ENCODE results near the gene TSR3. TPM values are rescaled to one million over a fixed set of nuclear protein-coding genes. Genes with fewer than 3 reads are reported as not detected.

The TSR3 gene
- total RNA-seq, 1 experiment from 2014 or later = 58.8 TPM

DNA sequence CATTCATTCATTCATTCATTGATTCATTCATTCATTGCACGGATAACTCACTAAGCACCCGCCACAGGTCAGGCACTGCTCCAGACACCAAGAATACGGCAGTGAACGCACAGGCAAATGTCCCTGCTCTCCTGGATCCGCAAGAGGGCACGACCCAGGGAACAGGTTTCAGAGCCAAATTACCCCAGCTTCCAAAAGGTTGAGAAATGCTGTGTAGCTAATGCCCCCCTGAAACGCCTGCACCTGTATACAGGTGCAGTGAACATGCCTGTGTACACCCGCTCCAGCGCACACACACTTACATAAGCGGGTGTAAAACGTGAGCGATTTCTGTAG, 51.8 kb downstream of the TSR3 start:
- Histone ChIP-seq H2AFZ (ENCODE audit: low read length) (no peak overlapping the region), H3K23ac (ENCODE audit: insufficient read length, low read depth, low read length) (no peak overlapping the region), H3K4me1 (ENCODE audit: insufficient read depth, low read length) (no peaks in the 10 kb centered on the region; the same call in 1 of the 2 replicates), H2BK20ac (ENCODE audit: low read depth, low read length, poor library complexity, severe bottlenecking) (no peak overlapping the region), H4K20me1 (ENCODE audit: control insufficient read depth, insufficient read depth, insufficient read length) (no peaks in the 10 kb centered on the region), H3K18ac (ENCODE audit: insufficient read length, low read depth, low read length) (no peak overlapping the region), H3T11ph (ENCODE audit: low read length) (no peak overlapping the region), H2BK15ac (ENCODE audit: low read depth, low read length) (no peak overlapping the region), H4K5ac (ENCODE audit: insufficient read length, low read depth, low read length) (no peak overlapping the region), H4K91ac (ENCODE audit: insufficient read length, low read depth, low read length) (no peak overlapping the region), H3K14ac (ENCODE audit: insufficient read depth, low read length) (no peak overlapping the region), H2BK5ac (ENCODE audit: insufficient read length, low read length) (no peak overlapping the region), H3K79me1 (ENCODE audit: insufficient read depth, low read depth, low read length, poor library complexity, severe bottlenecking) (no peaks in the 10 kb centered on the region), H3K9ac (ENCODE audit: extremely low read depth, insufficient read length, low read length) (no peak overlapping the region), H2BK12ac (ENCODE audit: insufficient read length, low read depth, low read length) (no peak overlapping the region), H2AK5ac (ENCODE audit: insufficient read length, low read length) (no peak overlapping the region), H3K27ac (ENCODE audit: insufficient read length, low read depth, low read length) (no peak overlapping the region), H3K4me2 (ENCODE audit: insufficient read depth, insufficient read length, low read length) (no peak overlapping the region), H3K56ac (ENCODE audit: insufficient read length, low read depth, low read length) (no peak overlapping the region), H2BK120ac (ENCODE audit: low read depth, low read length, poor library complexity, severe bottlenecking) (no peak overlapping the region), H4K8ac (replicated peaks; ENCODE audit: insufficient read length, low read depth, low read length) (no peak overlapping the region), H3K4ac (ENCODE audit: low read depth, low read length) (no peak overlapping the region), H3K27me3 (ENCODE audit: insufficient read depth, low read length) (no peaks in the 10 kb centered on the region), H3K9me3 (ENCODE audit: control insufficient read depth, low read depth, low read length) (no peaks in the 10 kb centered on the region), H3K23me2 (ENCODE audit: insufficient read length, low read depth, low read length, poor library complexity, severe bottlenecking) (no peaks in the 10 kb centered on the region), H3K79me2 (ENCODE audit: insufficient read depth, low read length) (no peaks in the 10 kb centered on the region)
- TF ChIP-seq, protein P1, sequence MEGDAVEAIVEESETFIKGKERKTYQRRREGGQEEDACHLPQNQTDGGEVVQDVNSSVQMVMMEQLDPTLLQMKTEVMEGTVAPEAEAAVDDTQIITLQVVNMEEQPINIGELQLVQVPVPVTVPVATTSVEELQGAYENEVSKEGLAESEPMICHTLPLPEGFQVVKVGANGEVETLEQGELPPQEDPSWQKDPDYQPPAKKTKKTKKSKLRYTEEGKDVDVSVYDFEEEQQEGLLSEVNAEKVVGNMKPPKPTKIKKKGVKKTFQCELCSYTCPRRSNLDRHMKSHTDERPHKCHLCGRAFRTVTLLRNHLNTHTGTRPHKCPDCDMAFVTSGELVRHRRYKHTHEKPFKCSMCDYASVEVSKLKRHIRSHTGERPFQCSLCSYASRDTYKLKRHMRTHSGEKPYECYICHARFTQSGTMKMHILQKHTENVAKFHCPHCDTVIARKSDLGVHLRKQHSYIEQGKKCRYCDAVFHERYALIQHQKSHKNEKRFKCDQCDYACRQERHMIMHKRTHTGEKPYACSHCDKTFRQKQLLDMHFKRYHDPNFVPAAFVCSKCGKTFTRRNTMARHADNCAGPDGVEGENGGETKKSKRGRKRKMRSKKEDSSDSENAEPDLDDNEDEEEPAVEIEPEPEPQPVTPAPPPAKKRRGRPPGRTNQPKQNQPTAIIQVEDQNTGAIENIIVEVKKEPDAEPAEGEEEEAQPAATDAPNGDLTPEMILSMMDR (conservative IDR thresholded peaks at IDR 0.05) = no peak
- no peak overlapping the region for H3K27ac Mint-ChIP-seq
- WGBS (ENCODE audit: extremely low coverage, insufficient read length, low lambda C conversion rate) = no CpG with 5 or more reads among the region's 12 CpGs
- peaks cover 0 to 4% of the 10 kb centered on the region in 2 experiments; a peak in 1 of 5 replicates for H3K9me3 Mint-ChIP-seq
- no peak for DNase-seq
- H3K4me1 Mint-ChIP-seq = peaks cover 20 to 37% of the 10 kb centered on the region in 2 experiments
- no peaks in the 10 kb centered on the region; a peak in 2 of 7 replicates for H3K36me3 Mint-ChIP-seq (ENCODE audit: insufficient read depth in 1 of 3, low read depth in 3 of 3)
- H3K4me3 Mint-ChIP-seq = no peak overlapping the region
- peaks cover 30% of the 10 kb centered on the region for H3K27me3 Mint-ChIP-seq (ENCODE audit: low read depth)

Other genes starting within 250 kb of the TSR3 start
- gene CACNA1H, start 198.8 kb downstream of the TSR3 start, total RNA-seq (2021) = 41.9 and 43.3 TPM in 2 replicates
- not detected in 2 replicates for gene TPSG1, start 126.6 kb downstream of the TSR3 start, total RNA-seq (2021)
- gene TPSB2, start 121.7 kb downstream of the TSR3 start, total RNA-seq (2021) = not detected in 2 replicates
- gene TPSAB1, start 111.2 kb downstream of the TSR3 start, total RNA-seq (2021) = not detected in 2 replicates
- gene TPSD1, start 95.8 kb downstream of the TSR3 start, total RNA-seq (2021) = not detected in 2 replicates
- 286 and 290 TPM in 2 replicates for gene UBE2I, start 42.2 kb downstream of the TSR3 start, total RNA-seq (2021)
- 5.9 and 6.8 TPM in 2 replicates for gene BAIAP3, start 18.2 kb downstream of the TSR3 start, total RNA-seq (2021)
- gene GNPTG, start 53 bp upstream of the TSR3 start, total RNA-seq (2021) = 29.4 and 29.7 TPM in 2 replicates
- 32.0 and 33.3 TPM in 2 replicates for gene UNKL, start 62.8 kb upstream of the TSR3 start, total RNA-seq (2021)
- gene UQCC4, start 68.9 kb upstream of the TSR3 start, total RNA-seq (2021) = 11.4 and 12.3 TPM in 2 replicates
- gene PERCC1, start 79.2 kb upstream of the TSR3 start, total RNA-seq (2021) = not detected in 2 replicates
- 1.3 and 2.0 TPM in 2 replicates for gene CCDC154, start 92.7 kb upstream of the TSR3 start, total RNA-seq (2021)
- gene CLCN7, start 123.2 kb upstream of the TSR3 start, total RNA-seq (2021) = 70.0 and 75.3 TPM in 2 replicates
- gene PTX4, start 137.1 kb upstream of the TSR3 start, total RNA-seq (2021) = 0.20 TPM in 1 of 2 replicates, not detected in the other
- gene TELO2, start 141.5 kb upstream of the TSR3 start, total RNA-seq (2021) = 93.4 and 98.9 TPM in 2 replicates
- not detected in 2 replicates for gene TMEM204, start 181.8 kb upstream of the TSR3 start, total RNA-seq (2021)